Kidney epithelial cell (primary cell): Measurements from ENCODE around the gene SLC43A2. TPM values are rescaled to one million over a fixed set of nuclear protein-coding genes. Genes with fewer than 3 reads are reported as not detected.
A peak's percentile ranks its signal among the peaks of the same experiment; 100 is the strongest.
"Not testable (repeated sequence)": the region's sequence is repeated elsewhere in the genome, so short reads cannot be mapped to it uniquely, and the experiment has no call there.

Experiments used
- DNase-seq: peaks from one replicate; pipeline ENCODE4 v3.0.0-alpha.2; 2010; ENCODE audit warnings: low read depth
- H3K27me3 ChIP-seq: 2 replicates; pipeline ENCODE4 v1.6.0; 2011; ENCODE audit warnings: low read length; ENCODE audit not compliant: control insufficient read depth, insufficient read depth
- H3K36me3 ChIP-seq: 2 replicates; pipeline ENCODE4 v1.5.1; 2011; ENCODE audit warnings: low read length; ENCODE audit not compliant: control insufficient read depth, insufficient read depth
- H3K4me3 ChIP-seq: 2 replicates; pipeline ENCODE4 v1.5.1; 2011; ENCODE audit warnings: low read depth, mild to moderate bottlenecking, control low read depth, low read length
- total RNA-seq: library from RNA; depleted of rRNA; stranded (reverse); fragments of >200 nt; gene quantifications from 2 replicates; pipeline ENCODE4 v1.2.3, GENCODE V29; 2015
- TF ChIP-seq, protein P1 (sequence below): IDR thresholded peaks from 2 replicates; pipeline ENCODE4 v1.5.1; 2011; ENCODE audit warnings: mild to moderate bottlenecking, moderate library complexity, low read length, control low read depth, inconsistent platforms; ENCODE audit not compliant: insufficient read depth, poor library complexity, severe bottlenecking

The SLC43A2 gene
- total RNA-seq, 1 donor from 2014 or later: 9.1 TPM

GRCh38 chr17:1532836-1533602, 95.6 kb downstream of the SLC43A2 start:
- peaks cover under 1% of the 10 kb centered on the region for H3K36me3 ChIP-seq
- no peak overlapping the region for H3K4me3 ChIP-seq
- H3K27me3 ChIP-seq: no peaks in the 10 kb centered on the region
- no peak for DNase-seq
- TF ChIP-seq, protein P1, sequence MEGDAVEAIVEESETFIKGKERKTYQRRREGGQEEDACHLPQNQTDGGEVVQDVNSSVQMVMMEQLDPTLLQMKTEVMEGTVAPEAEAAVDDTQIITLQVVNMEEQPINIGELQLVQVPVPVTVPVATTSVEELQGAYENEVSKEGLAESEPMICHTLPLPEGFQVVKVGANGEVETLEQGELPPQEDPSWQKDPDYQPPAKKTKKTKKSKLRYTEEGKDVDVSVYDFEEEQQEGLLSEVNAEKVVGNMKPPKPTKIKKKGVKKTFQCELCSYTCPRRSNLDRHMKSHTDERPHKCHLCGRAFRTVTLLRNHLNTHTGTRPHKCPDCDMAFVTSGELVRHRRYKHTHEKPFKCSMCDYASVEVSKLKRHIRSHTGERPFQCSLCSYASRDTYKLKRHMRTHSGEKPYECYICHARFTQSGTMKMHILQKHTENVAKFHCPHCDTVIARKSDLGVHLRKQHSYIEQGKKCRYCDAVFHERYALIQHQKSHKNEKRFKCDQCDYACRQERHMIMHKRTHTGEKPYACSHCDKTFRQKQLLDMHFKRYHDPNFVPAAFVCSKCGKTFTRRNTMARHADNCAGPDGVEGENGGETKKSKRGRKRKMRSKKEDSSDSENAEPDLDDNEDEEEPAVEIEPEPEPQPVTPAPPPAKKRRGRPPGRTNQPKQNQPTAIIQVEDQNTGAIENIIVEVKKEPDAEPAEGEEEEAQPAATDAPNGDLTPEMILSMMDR: peak; percentile 20

DNA sequence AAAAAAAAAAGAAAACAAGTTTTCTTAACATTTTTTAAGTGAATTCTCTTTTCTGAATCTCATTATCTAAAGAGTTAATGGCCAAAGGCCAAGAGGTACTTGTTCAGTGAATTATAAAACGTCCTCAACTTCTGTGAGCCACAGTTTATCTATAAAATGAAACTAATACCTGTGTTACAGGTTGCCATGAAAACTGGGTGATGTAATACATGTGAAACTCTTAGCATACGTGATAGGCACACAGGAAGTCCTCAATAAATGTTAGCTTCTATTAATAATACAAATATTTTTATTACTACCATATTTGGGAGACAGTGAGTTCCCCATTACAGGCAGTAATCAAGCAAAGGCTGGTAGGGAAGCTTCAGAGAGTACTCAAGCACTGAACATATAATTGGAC, 98.8 kb downstream of the SLC43A2 start:
- DNase-seq: no peak
- Histone ChIP-seq H3K4me3 (no peak overlapping the region), H3K36me3 (no peaks in the 10 kb centered on the region), H3K27me3 (no peaks in the 10 kb centered on the region)
- TF ChIP-seq, protein P1: no peak

GRCh38 chr17:1526876-1527275, 101.8 kb downstream of the SLC43A2 start:
- not testable (repeated sequence) for H3K4me3 ChIP-seq, H3K36me3 ChIP-seq, H3K27me3 ChIP-seq, DNase-seq

GRCh38 chr17:1522626-1523025, 106.0 kb downstream of the SLC43A2 start:
- TF ChIP-seq, protein P1: no peak
- Histone ChIP-seq H3K27me3 (no peaks in the 10 kb centered on the region), H3K4me3 (no peak overlapping the region), H3K36me3 (peaks cover 1% of the 10 kb centered on the region)
- DNase-seq: no peak

DNA sequence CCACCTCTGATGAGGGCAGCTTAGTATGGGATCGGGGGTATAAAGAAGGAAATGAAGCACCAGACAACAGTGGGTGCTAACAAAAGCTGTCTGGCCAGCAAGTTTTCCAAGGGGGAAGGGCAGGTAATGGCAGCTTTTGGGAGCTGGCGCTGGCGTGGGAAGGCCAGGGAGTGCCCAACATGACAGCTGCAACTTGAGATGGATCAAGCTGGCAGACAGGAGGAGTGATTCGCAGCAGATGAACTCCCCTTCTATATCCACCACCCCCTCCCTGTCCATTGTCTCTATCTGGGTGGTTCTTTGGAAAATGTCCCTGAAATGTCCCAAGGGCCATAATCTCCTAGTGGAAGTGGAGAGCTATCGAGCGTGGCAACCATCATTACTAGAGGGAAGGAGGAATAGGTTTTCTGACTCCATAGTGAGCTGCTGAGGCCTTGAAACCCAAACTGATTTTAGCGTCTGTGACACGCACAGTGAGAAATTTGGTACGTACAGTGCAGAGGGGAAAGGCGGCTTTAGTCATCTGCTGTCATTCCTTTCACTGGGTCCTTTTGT, 107.5 kb downstream of the SLC43A2 start:
- TF ChIP-seq, protein P1: no peak

DNA sequence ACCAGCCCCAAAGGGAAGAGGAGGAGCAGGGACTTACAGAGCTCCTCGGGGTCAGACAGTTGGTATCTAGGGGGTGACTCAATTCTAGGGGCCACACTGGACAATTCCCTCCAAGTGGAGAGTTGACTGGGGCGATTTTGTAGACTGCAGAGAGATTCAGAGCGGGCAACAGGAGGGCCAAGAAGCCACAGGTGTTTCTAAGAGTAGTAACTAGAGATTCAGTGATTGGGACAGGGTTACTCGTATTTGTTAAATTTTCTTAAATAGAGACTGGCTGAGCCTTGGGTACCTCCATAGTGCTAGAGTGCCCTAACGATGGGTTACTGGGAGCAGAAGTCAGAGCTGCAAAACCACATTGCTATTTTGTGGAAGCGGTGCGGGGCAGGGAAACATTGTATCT, 109.0 kb downstream of the SLC43A2 start:
- Histone ChIP-seq H3K36me3 (peaks cover 1% of the 10 kb centered on the region), H3K4me3 (no peak overlapping the region), H3K27me3 (no peaks in the 10 kb centered on the region)
- TF ChIP-seq, protein P1: no peak
- DNase-seq: no peak

More for the DNA sequence above, 107.5 kb downstream of the SLC43A2 start:
- H3K36me3 ChIP-seq: peaks cover 1% of the 10 kb centered on the region
- H3K27me3 ChIP-seq: no peaks in the 10 kb centered on the region
- H3K4me3 ChIP-seq: no peak overlapping the region
- DNase-seq: no peak

Other genes with a start within 250 kb of the SLC43A2 start
- 843 and 1,032 TPM in 2 replicates for gene YWHAE, start 228.6 kb downstream of the SLC43A2 start, total RNA-seq
- gene CRK, start 172.6 kb downstream of the SLC43A2 start, total RNA-seq: 81.7 and 84.9 TPM in 2 replicates
- gene MYO1C, start 136.1 kb downstream of the SLC43A2 start, total RNA-seq: 131 and 152 TPM in 2 replicates
- gene INPP5K, start 112.2 kb downstream of the SLC43A2 start, total RNA-seq: 59.5 and 61.3 TPM in 2 replicates
- gene PITPNA, start 66.0 kb downstream of the SLC43A2 start, total RNA-seq: 49.8 and 53.1 TPM in 2 replicates
- 34.9 and 41.0 TPM in 2 replicates for gene SCARF1, start 16.9 kb upstream of the SLC43A2 start, total RNA-seq
- 7.9 and 12.8 TPM in 2 replicates for gene RILP, start 21.0 kb upstream of the SLC43A2 start, total RNA-seq
- gene PRPF8, start 56.0 kb upstream of the SLC43A2 start, total RNA-seq: 185 and 220 TPM in 2 replicates
- gene TLCD2, start 81.5 kb upstream of the SLC43A2 start, total RNA-seq: 1.8 and 1.9 TPM in 2 replicates
- gene WDR81, start 95.9 kb upstream of the SLC43A2 start, total RNA-seq: 35.5 and 43.7 TPM in 2 replicates
- gene SERPINF2, start 114.0 kb upstream of the SLC43A2 start, total RNA-seq: 1.2 and 1.4 TPM in 2 replicates
- gene SERPINF1, start 133.2 kb upstream of the SLC43A2 start, total RNA-seq: 12.7 and 16.1 TPM in 2 replicates
- 6.7 and 7.8 TPM in 2 replicates for gene SMYD4, start 201.1 kb upstream of the SLC43A2 start, total RNA-seq
- gene RPA1, start 201.2 kb upstream of the SLC43A2 start, total RNA-seq: 22.0 and 30.3 TPM in 2 replicates